T-cell (primary cell): ENCODE measurements around the gene CCL1. TPM values are rescaled to one million over a fixed set of nuclear protein-coding genes. Genes with fewer than 3 reads are reported as not detected.
"Not testable (repeated sequence)": the region's sequence is repeated elsewhere in the genome, so short reads cannot be mapped to it uniquely, and the experiment has no call there.

Experiments
- ATAC-seq, 4 experiments: fragments of 200-7000 bp in 3 of 4; fragments of 150-1000 bp in 1 of 4; cut with Tn5 transposase; replicated peaks in 1 of 4; 1 replicate in 3 of 4; 2 replicates in 1 of 4; pipeline ENCODE4 v1.10.0; 2021; ENCODE audit warnings: moderate library complexity in 3 of 4, mild to moderate bottlenecking in 2 of 4, moderate number of reproducible peaks in 1 of 4
- CTCF ChIA-PET, 2 donors: fragments of 300-600 bp; sonication (Branson Sonifier 250); formaldehyde crosslinking; loops; one replicate each; lab custom pipeline; 2022; ENCODE audit warnings: antibody characterized with exemption in 2 of 2; lab: Charles Lee
- POLR2A ChIA-PET, 2 donors: fragments of 300-600 bp; sonication (Branson Sonifier 250); formaldehyde crosslinking; loops; one replicate each; lab custom pipeline; 2022; ENCODE audit warnings: antibody characterized with exemption in 2 of 2; lab: Charles Lee
- DNase-seq, 35 experiments: peaks; one replicate each; pipeline versions ENCODE4 v3.0.0 to v3.0.0-alpha.2; 2013 to 2023
- H3K27ac ChIP-seq: one replicate; pipeline ENCODE4 v1.5.1; 2013; ENCODE audit warnings: low read length
- H3K27me3 ChIP-seq, 2 experiments: replicated peaks in 1 of 2; 1 replicate in 1 of 2; 2 replicates in 1 of 2; pipeline versions ENCODE4 v1.6.1 to v1.7.0; 2013; ENCODE audit warnings: low read length in 1 of 2, mixed read lengths in 1 of 2; ENCODE audit not compliant: control insufficient read depth in 2 of 2, insufficient read depth in 2 of 2; ENCODE audit errors: extremely low read depth in 1 of 2
- H3K36me3 ChIP-seq, 2 donors: 1 replicate in 1 of 2; 2 replicates in 1 of 2; pipeline versions ENCODE4 v1.6.1 to v1.7.0; 2013; ENCODE audit warnings: low read length in 1 of 2; ENCODE audit not compliant: control insufficient read depth in 2 of 2, insufficient read depth in 1 of 2; ENCODE audit errors: extremely low read depth in 1 of 2
- H3K4me1 ChIP-seq, 2 experiments: 1 replicate in 1 of 2; 2 replicates in 1 of 2; pipeline versions ENCODE4 v1.6.1 to v1.7.0; 2013; ENCODE audit warnings: low read length in 2 of 2, mixed read lengths in 1 of 2; ENCODE audit not compliant: insufficient read depth in 2 of 2, control insufficient read depth in 1 of 2; ENCODE audit errors: extremely low read depth in 1 of 2
- H3K4me3 ChIP-seq, 2 donors: 1 replicate in 1 of 2; 2 replicates in 1 of 2; pipeline versions ENCODE4 v1.5.1 to v1.7.0; 2013; ENCODE audit warnings: mild to moderate bottlenecking in 2 of 2, low read length in 1 of 2, moderate library complexity in 1 of 2; ENCODE audit not compliant: control insufficient read depth in 1 of 2; ENCODE audit errors: extremely low read depth in 1 of 2
- H3K9me3 ChIP-seq: 2 replicates; pipeline ENCODE4 v1.7.0; 2013
- H3K27ac Mint-ChIP-seq, 2 donors: one replicate each; pipeline ENCODE4 v1.8.0; 2020 to 2021; ENCODE audit warnings: mild to moderate bottlenecking in 2 of 2, mixed read lengths in 2 of 2
- H3K27me3 Mint-ChIP-seq, 2 donors: one replicate each; pipeline ENCODE4 v1.8.0; 2021 to 2022; ENCODE audit warnings: mixed read lengths in 2 of 2
- H3K36me3 Mint-ChIP-seq: one replicate; pipeline ENCODE4 v1.8.0; 2021; ENCODE audit warnings: mixed read lengths
- H3K4me1 Mint-ChIP-seq, 3 donors: one replicate each; pipeline ENCODE4 v1.8.0; 2020 to 2022; ENCODE audit warnings: mixed read lengths in 3 of 3, mild to moderate bottlenecking in 1 of 3
- H3K4me3 Mint-ChIP-seq, 3 donors: one replicate each; pipeline ENCODE4 v1.8.0; 2020 to 2022; ENCODE audit warnings: mild to moderate bottlenecking in 3 of 3, mixed read lengths in 3 of 3, moderate library complexity in 3 of 3
- H3K9me3 Mint-ChIP-seq, 3 donors: one replicate each; pipeline ENCODE4 v1.8.0; 2020 to 2022; ENCODE audit warnings: mixed read lengths in 3 of 3
- WGBS: methylation state at CpG from one replicate; pipeline ENCODE4 v1.1.5; 2013; ENCODE audit warnings: missing lambda C conversion rate; ENCODE audit not compliant: insufficient coverage; 5-methylcytosine and 5-hydroxymethylcytosine counted together
- total RNA-seq, 35 experiments: library from RNA in 6 of 35; stranded (reverse) in 6 of 35; fragments of 120-200 nt in 1 of 35; gene quantifications; one replicate each; pipeline versions ENCODE4 v1.2.1 to v1.2.4 and lab custom pipeline; 2013 to 2026

Gene CCL1
- total RNA-seq, 5 donors from 2014 or later (not counting 1 experiment from before 2014, with no cell fraction given): not detected

GRCh38 chr17:34341916-34342315, 21.1 kb downstream of the CCL1 start:
- H3K4me3 Mint-ChIP-seq: no peak overlapping the region
- Histone ChIP-seq H3K27ac (no peak overlapping the region), H3K4me3 (no peak overlapping the region), H3K36me3 (no peaks in the 10 kb centered on the region), H3K9me3 (no peaks in the 10 kb centered on the region), H3K4me1 (no peaks in the 10 kb centered on the region), H3K27me3 (no peaks in the 10 kb centered on the region)
- H3K27me3 Mint-ChIP-seq: peaks cover 49 to 60% of the 10 kb centered on the region in 2 donors
- peaks cover 0 to 3% (median 0%) of the 10 kb centered on the region in 3 donors for H3K9me3 Mint-ChIP-seq
- DNase-seq (no peak), ATAC-seq (no peak)
- H3K4me1 Mint-ChIP-seq: no peaks in the 10 kb centered on the region
- ChIA-PET CTCF (no interaction called here), POLR2A (no interaction called here)
- 100% methylated on average over 2 of the region's 2 CpGs for WGBS
- H3K36me3 Mint-ChIP-seq: no peaks in the 10 kb centered on the region
- no peak overlapping the region for H3K27ac Mint-ChIP-seq

GRCh38 chr17:34339138-34339770, 23.8 kb downstream of the CCL1 start:
- H3K4me1 ChIP-seq: no peaks in the 10 kb centered on the region
- ATAC-seq (no peak), DNase-seq (no peak)
- H3K36me3 ChIP-seq: no peaks in the 10 kb centered on the region
- no peaks in the 10 kb centered on the region for H3K27me3 ChIP-seq
- no peak overlapping the region for H3K27ac ChIP-seq
- ChIA-PET POLR2A (no interaction called here), CTCF (interaction anchor here in 1 of 2 donors (0.7 to 0.9 kb wide), 2 partner anchors 12 to 22 kb away, joined by 3 read pairs; no protein-coding TSS in a partner anchor)
- no peak overlapping the region for H3K4me3 ChIP-seq
- no peaks in the 10 kb centered on the region for H3K36me3 Mint-ChIP-seq
- peaks cover 48 to 61% of the 10 kb centered on the region in 2 donors for H3K27me3 Mint-ChIP-seq
- H3K9me3 Mint-ChIP-seq: peaks cover 0 to 3% (median 0%) of the 10 kb centered on the region in 3 donors
- WGBS: 100% methylated on average over 1 of the region's 3 CpGs
- no peaks in the 10 kb centered on the region for H3K4me1 Mint-ChIP-seq
- no peak overlapping the region for H3K27ac Mint-ChIP-seq
- H3K9me3 ChIP-seq: no peaks in the 10 kb centered on the region
- no peak overlapping the region for H3K4me3 Mint-ChIP-seq

GRCh38 chr17:34337701-34338100, 25.3 kb downstream of the CCL1 start:
- CTCF ChIA-PET: no interaction called here

GRCh38 chr17:34327580-34327979, 35.5 kb downstream of the CCL1 start:
- peaks cover 0 to 14% of the 10 kb centered on the region in 2 experiments for H3K27me3 ChIP-seq
- not testable (repeated sequence) for H3K4me3 ChIP-seq

More at GRCh38 chr17:34337701-34338100, 25.3 kb downstream of the CCL1 start:
- peaks cover 0 to 3% (median 0%) of the 10 kb centered on the region in 3 donors for H3K9me3 Mint-ChIP-seq
- ATAC-seq (no peak), DNase-seq (no peak)
- H3K4me1 ChIP-seq: no peaks in the 10 kb centered on the region
- no peaks in the 10 kb centered on the region for H3K36me3 Mint-ChIP-seq
- H3K4me3 ChIP-seq: no peak overlapping the region
- no peaks in the 10 kb centered on the region for H3K4me1 Mint-ChIP-seq
- no peak overlapping the region for H3K27ac ChIP-seq
- H3K27ac Mint-ChIP-seq: no peak overlapping the region
- H3K36me3 ChIP-seq: no peaks in the 10 kb centered on the region
- no peaks in the 10 kb centered on the region for H3K27me3 ChIP-seq
- no peaks in the 10 kb centered on the region for H3K9me3 ChIP-seq
- H3K4me3 Mint-ChIP-seq: no peak overlapping the region
- WGBS: no CpG with 5 or more reads among the region's 1 CpG
- peaks cover 37 to 53% of the 10 kb centered on the region in 2 donors for H3K27me3 Mint-ChIP-seq
- POLR2A ChIA-PET: no interaction called here

GRCh38 chr17:34321964-34322363, 41.1 kb downstream of the CCL1 start:
- ChIA-PET POLR2A (interaction anchor here in 1 of 2 donors (0.6 kb wide), 1 partner anchor 1392 kb away, joined by 3 read pairs; no protein-coding TSS in a partner anchor), CTCF (interaction anchor here in 1 of 2 donors (0.6 to 1.0 kb wide), 2 partner anchors 9 to 17 kb away, joined by 3 to 4 read pairs; no protein-coding TSS in a partner anchor)
- Mint-ChIP-seq H3K27ac (no peak overlapping the region), H3K27me3 (peaks cover 11 to 16% of the 10 kb centered on the region in 2 donors), H3K9me3 (peaks cover 4 to 19% (median 11%) of the 10 kb centered on the region in 3 donors), H3K36me3 (no peaks in the 10 kb centered on the region), H3K4me3 (no peak overlapping the region), H3K4me1 (no peaks in the 10 kb centered on the region)
- DNase-seq: no peak
- peaks cover 0 to 12% of the 10 kb centered on the region in 2 experiments for H3K27me3 ChIP-seq
- ATAC-seq: no peak
- no peak overlapping the region for H3K27ac ChIP-seq
- H3K4me3 ChIP-seq: no peak overlapping the region
- no peaks in the 10 kb centered on the region for H3K36me3 ChIP-seq
- H3K4me1 ChIP-seq: no peaks in the 10 kb centered on the region
- no peaks in the 10 kb centered on the region for H3K9me3 ChIP-seq

More at GRCh38 chr17:34327580-34327979, 35.5 kb downstream of the CCL1 start:
- H3K36me3 ChIP-seq, H3K27ac ChIP-seq, DNase-seq, ATAC-seq, H3K36me3 Mint-ChIP-seq, POLR2A ChIA-PET, H3K9me3 ChIP-seq, H3K4me1 Mint-ChIP-seq, H3K27ac Mint-ChIP-seq, H3K4me3 Mint-ChIP-seq, CTCF ChIA-PET, H3K4me1 ChIP-seq: not testable (repeated sequence)
- WGBS: no CpG with 5 or more reads among the region's 4 CpGs
- Mint-ChIP-seq H3K9me3 (peaks cover 4 to 19% (median 11%) of the 10 kb centered on the region in 3 donors), H3K27me3 (peaks cover 28 to 33% of the 10 kb centered on the region in 2 donors)

DNA sequence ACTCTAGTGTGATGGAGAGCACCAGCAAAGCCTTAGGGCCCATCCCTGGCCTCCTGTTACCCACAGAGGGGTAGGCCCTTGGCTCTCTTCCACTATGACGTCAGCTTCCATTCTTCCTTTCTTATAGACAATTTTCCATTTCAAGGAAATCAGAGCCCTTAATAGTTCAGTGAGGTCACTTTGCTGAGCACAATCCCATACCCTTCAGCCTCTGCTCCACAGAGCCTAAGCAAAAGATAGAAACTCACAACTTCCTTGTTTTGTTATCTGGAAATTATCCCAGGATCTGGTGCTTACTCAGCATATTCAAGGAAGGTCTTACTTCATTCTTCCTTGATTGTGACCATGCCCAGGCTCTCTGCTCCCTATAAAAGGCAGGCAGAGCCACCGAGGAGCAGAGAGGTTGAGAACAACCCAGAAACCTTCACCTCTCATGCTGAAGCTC, 44.0 kb downstream of the CCL1 start, which contains the start of gene CCL8:
CCL8 (plus strand) TSS at position 397 of the 445 bp plus-strand sequence. CDS start 67 bp downstream, outside the sequence.
- Histone ChIP-seq H3K9me3 (no peaks in the 10 kb centered on the region), H3K27me3 (peaks cover 0 to 3% of the 10 kb centered on the region in 2 experiments), H3K4me1 (no peaks in the 10 kb centered on the region), H3K36me3 (no peaks in the 10 kb centered on the region), H3K27ac (no peak within 1 kb of the TSS), H3K4me3 (no peak within 1 kb of the TSS)
- ChIA-PET POLR2A (no interaction called here), CTCF (interaction anchor here in 1 of 2 donors (0.6 kb wide), 1 partner anchor 731 kb away, joined by 3 read pairs; no protein-coding TSS in a partner anchor)
- peaks cover 3 to 6% (median 3%) of the 10 kb centered on the region in 3 donors for H3K9me3 Mint-ChIP-seq
- ATAC-seq: no peak
- H3K27me3 Mint-ChIP-seq: peaks cover 12 to 13% of the 10 kb centered on the region in 2 donors
- H3K4me3 Mint-ChIP-seq: no peak within 1 kb of the TSS
- no peak for DNase-seq
- H3K27ac Mint-ChIP-seq: no peak within 1 kb of the TSS
- 73% methylated on average over 2 of the region's 2 CpGs for WGBS
- H3K4me1 Mint-ChIP-seq: no peaks in the 10 kb centered on the region
- H3K36me3 Mint-ChIP-seq: no peaks in the 10 kb centered on the region
